K562 (cell line): Measurements from ENCODE around the gene DNAJC6. TPM values are rescaled to one million over a fixed set of nuclear protein-coding genes. Genes with fewer than 3 reads are reported as not detected.

Experiments used
- ARNT ChIP-seq, 2 experiments: fragments of 450-650 bp; IDR thresholded peaks; 2 replicates each; pipeline ENCODE4 v1.6.1; 2016; ENCODE audit warnings: mild to moderate bottlenecking in 1 of 2
- CBX1 ChIP-seq: sonication (generic); IDR thresholded peaks from 2 replicates; pipeline ENCODE4 v1.6.1; 2016; ENCODE audit warnings: antibody characterized with exemption, low read depth, mild to moderate bottlenecking
- CHAMP1 ChIP-seq: fragments of 450-650 bp; IDR thresholded peaks from 2 replicates; pipeline ENCODE4 v1.6.1; 2016; ENCODE audit warnings: mild to moderate bottlenecking
- EZH2 ChIP-seq: IDR thresholded peaks from 2 replicates; pipeline ENCODE4 v1.6.1; 2012; ENCODE audit warnings: low read depth, mild to moderate bottlenecking, inconsistent platforms, low read length, borderline replicate concordance
- FOXJ3 ChIP-seq: sonication (generic); formaldehyde crosslinking; IDR thresholded peaks from 2 replicates; pipeline ENCODE4 v1.4.0; 2020; ENCODE audit warnings: mild to moderate bottlenecking, missing genetic modification reagents
- HDAC3 ChIP-seq: fragments of 450-650 bp; IDR thresholded peaks from 2 replicates; pipeline ENCODE4 v1.6.1; 2018; ENCODE audit warnings: borderline replicate concordance, mild to moderate bottlenecking, moderate library complexity; ENCODE audit not compliant: partially characterized antibody
- KLF6 ChIP-seq: fragments of 250-450 bp; sonication (Bioruptor Pico); IDR thresholded peaks from 2 replicates; pipeline ENCODE4 v1.4.0; 2020; ENCODE audit warnings: mild to moderate bottlenecking, moderate library complexity, borderline replicate concordance
- PRDM10 ChIP-seq: fragments of 450-650 bp; IDR thresholded peaks from 2 replicates; pipeline ENCODE4 v1.6.1; 2018; ENCODE audit not compliant: partially characterized antibody
- RREB1 ChIP-seq: fragments of 250-450 bp; sonication (Bioruptor Pico); IDR thresholded peaks from 2 replicates; pipeline ENCODE4 v1.4.0; 2020
- ZNF354B ChIP-seq: fragments of 250-450 bp; sonication (Bioruptor Pico); IDR thresholded peaks from 2 replicates; pipeline ENCODE4 v1.4.0; 2020
- polyA plus RNA-seq, 8 experiments: library from polyadenylated mRNA; depleted of rRNA in 4 of 8; stranded (reverse) in 5 of 8; unstranded in 3 of 8; fragments of >200 nt; fragmentation: Nextera tagmentation in 2 of 8; fragmentation: Illumina TruSeq in 1 of 8; extraction: Ambion mirVana in 2 of 8; extraction: Trizol in 1 of 8; gene quantifications; 2 replicates each; pipeline versions ENCODE4 v1.2.1 to v1.2.3, GENCODE V29; 2011 to 2014; ENCODE audit warnings: inconsistent platforms in 1 of 8, missing spikeins in 1 of 8
- total RNA-seq, 7 experiments: library from RNA; depleted of rRNA in 6 of 7; stranded (reverse); fragments of >200 nt in 6 of 7; fragmentation: Illumina TruSeq in 2 of 7; extraction: Trizol in 2 of 7; gene quantifications; 2 replicates each; pipeline versions ENCODE4 v1.2.1 to v1.2.3, GENCODE V29; 2011 to 2021; ENCODE audit warnings: low replicate concordance in 1 of 7
- TF ChIP-seq, protein P1 (sequence below): conservative IDR thresholded peaks from 2 replicates; pipeline ENCODE4 v1.6.1; 2011; ENCODE audit warnings: low read depth, mild to moderate bottlenecking, low read length; ENCODE audit not compliant: control insufficient read depth

DNAJC6 gene
- total and polyA plus RNA-seq, 9 of the 15 experiments (the other 6 are each of a cell fraction or from before 2014, with no cell fraction given), result 6.7 to 78.7 (median 28.0) TPM

DNA sequence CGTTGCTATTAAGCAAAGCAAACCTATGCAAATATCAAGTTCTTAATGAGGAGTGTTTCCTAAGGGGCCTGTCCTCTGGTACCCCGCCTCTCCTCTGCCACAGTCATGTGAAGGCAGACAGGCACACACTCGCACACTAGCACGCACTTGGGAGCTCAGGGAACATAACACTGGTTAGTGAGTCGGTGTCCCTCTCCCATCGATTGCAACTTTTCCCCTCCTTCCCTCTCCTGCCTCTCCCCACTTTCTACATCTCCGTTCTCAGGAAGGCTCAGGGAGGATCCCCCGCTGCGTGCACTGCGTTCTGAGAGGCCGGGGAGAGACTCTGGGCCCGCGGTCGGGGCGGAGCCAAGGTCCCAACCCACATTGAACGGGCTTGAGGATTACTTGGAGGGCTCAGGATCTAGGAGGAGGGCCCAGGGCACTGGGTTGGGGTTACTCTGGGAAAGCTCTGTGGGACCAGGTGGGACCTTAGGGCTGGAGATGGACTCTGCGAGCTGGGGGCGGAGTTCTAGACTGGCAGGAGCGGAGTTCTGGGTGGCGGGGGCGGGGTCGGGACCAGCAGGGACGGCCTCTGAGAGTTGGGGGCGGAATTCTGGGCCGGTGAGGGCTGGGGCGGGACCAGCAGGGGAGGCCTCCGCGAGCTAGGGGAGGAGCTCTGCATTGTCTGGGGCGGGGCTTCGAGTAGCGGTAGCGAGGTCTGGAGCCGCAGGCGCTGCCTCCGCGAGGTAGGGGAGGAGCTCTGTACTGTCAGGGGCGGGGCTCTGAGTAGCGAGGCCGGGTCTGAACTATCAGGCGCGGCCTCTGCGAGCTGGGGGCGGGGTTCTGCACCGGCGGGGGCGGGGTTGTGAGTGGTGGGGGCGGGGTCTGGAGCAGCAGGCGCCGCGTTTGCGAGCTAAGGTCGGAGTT, 110.6 kb downstream of the DNAJC6 start (continued):
- TF ChIP-seq RREB1 (CRISPR knock-in tag), result no peak
- no peak for TF ChIP-seq FOXJ3 (CRISPR knock-in tag)
- peak; percentile 70 for TF ChIP-seq PRDM10
- TF ChIP-seq CBX1, result no peak
- TF ChIP-seq, protein P1, sequence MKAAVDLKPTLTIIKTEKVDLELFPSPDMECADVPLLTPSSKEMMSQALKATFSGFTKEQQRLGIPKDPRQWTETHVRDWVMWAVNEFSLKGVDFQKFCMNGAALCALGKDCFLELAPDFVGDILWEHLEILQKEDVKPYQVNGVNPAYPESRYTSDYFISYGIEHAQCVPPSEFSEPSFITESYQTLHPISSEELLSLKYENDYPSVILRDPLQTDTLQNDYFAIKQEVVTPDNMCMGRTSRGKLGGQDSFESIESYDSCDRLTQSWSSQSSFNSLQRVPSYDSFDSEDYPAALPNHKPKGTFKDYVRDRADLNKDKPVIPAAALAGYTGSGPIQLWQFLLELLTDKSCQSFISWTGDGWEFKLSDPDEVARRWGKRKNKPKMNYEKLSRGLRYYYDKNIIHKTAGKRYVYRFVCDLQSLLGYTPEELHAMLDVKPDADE, result no peak
- no peak for TF ChIP-seq ARNT (IDR thresholded peaks at IDR 0.05)
- TF ChIP-seq ZNF354B (CRISPR knock-in tag), result no peak
- TF ChIP-seq EZH2, result no peak
- TF ChIP-seq HDAC3, result no peak
- TF ChIP-seq CHAMP1, result no peak
- no peak for TF ChIP-seq KLF6
